Upper lobe of left lung (tissue), 4 donors: Measurements from ENCODE around the gene SYMPK.

Experiments used
- CTCF ChIP-seq, 6 experiments: fragments of 450-650 bp in 4 of 6; fragments of 200-600 bp in 2 of 6; sonication (generic) in 2 of 6; IDR thresholded peaks; one replicate each; pipeline ENCODE4 v1.5.1; 2016 to 2019; ENCODE audit warnings: antibody characterized with exemption in 6 of 6
- EP300 ChIP-seq, 4 donors: sonication (generic); formaldehyde crosslinking; IDR thresholded peaks; one replicate each; pipeline ENCODE4 v1.5.1; 2017; ENCODE audit warnings: antibody characterized with exemption in 4 of 4, control low read depth in 2 of 4
- POLR2A ChIP-seq, 4 donors: fragments of 450-650 bp; IDR thresholded peaks; one replicate each; pipeline ENCODE4 v1.5.1; 2016 to 2017; ENCODE audit warnings: antibody characterized with exemption in 4 of 4, mild to moderate bottlenecking in 2 of 4
- POLR2AphosphoS5 ChIP-seq, 2 donors: sonication (generic); formaldehyde crosslinking; IDR thresholded peaks; one replicate each; pipeline ENCODE4 v1.5.1; 2017; ENCODE audit warnings: antibody characterized with exemption in 2 of 2

DNA sequence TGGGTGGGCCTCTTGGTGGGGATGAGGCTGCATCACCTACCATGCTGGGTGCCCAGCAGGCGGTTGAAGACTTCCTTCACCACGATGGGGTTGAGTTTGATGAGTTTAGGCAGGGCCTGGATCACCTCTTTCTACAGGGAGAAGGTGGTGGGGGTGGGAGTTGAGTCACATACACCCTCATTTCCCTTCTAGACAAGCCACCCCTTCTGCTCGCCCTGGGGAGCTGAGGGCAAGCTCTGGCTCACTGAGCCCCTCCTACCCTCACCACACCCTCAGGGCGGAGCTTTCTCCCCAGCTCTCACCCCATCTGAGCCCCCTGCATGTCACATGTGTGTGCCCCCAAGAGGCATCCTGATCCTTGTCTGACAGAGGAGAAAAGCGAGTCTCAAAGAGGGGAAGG lies 40.2 kb downstream of the SYMPK start:
- TF ChIP-seq CTCF (IDR thresholded peaks at IDR 0.05), result no peak
- no peak for TF ChIP-seq POLR2AphosphoS5 (IDR thresholded peaks at IDR 0.05)
- TF ChIP-seq EP300 (IDR thresholded peaks at IDR 0.05), result no peak
- no peak for TF ChIP-seq POLR2A (IDR thresholded peaks at IDR 0.05)
